A673 (cell line): ENCODE data around the gene KRTAP1-5. TPM values are rescaled to one million over a fixed set of nuclear protein-coding genes. Genes with fewer than 3 reads are reported as not detected.
A peak's percentile ranks its signal among the peaks of the same experiment; 100 is the strongest.

Source experiments
- BruUV-seq: library from RNA; stranded (reverse); fragments of 400-500 nt; replicated peaks from 2 replicates; lab custom pipeline; 2021; lab: Mats Ljungman, UMichigan
- CTCF ChIA-PET: fragments of 300-600 bp; sonication (Branson Sonifier 250); formaldehyde crosslinking; loops from one replicate; lab custom pipeline; 2022; ENCODE audit warnings: antibody characterized with exemption; lab: Charles Lee
- POLR2A ChIA-PET: fragments of 300-600 bp; sonication (Branson Sonifier 250); formaldehyde crosslinking; loops from one replicate; lab custom pipeline; 2022; ENCODE audit warnings: antibody characterized with exemption; ENCODE audit not compliant: low non-redundant PET; lab: Charles Lee
- DNase-seq: peaks from one replicate; pipeline ENCODE4 v3.0.0-alpha.2; 2015; ENCODE audit warnings: low spot score
- H3K27ac ChIP-seq: fragments of 200-600 bp; sonication (generic); 2 replicates; pipeline ENCODE4 v1.5.1; 2016; ENCODE audit warnings: mixed run types, low read depth, mild to moderate bottlenecking, mixed read lengths, antibody characterized with exemption, low read length; ENCODE audit not compliant: poor library complexity, severe bottlenecking
- H3K27me3 ChIP-seq: fragments of 200-600 bp; sonication (generic); replicated peaks from 2 replicates; pipeline ENCODE4 v1.6.1; 2017; ENCODE audit warnings: mixed run types, low read depth, mild to moderate bottlenecking, mixed read lengths, antibody characterized with exemption, low read length; ENCODE audit not compliant: insufficient read depth, poor library complexity
- H3K36me3 ChIP-seq: fragments of 200-600 bp; sonication (generic); 2 replicates; pipeline ENCODE4 v1.6.1; 2016; ENCODE audit warnings: mixed run types, mild to moderate bottlenecking, mixed read lengths, antibody characterized with exemption, low read length; ENCODE audit not compliant: insufficient read depth, poor library complexity, severe bottlenecking
- H3K4me1 ChIP-seq: fragments of 200-600 bp; sonication (generic); 2 replicates; pipeline ENCODE4 v1.6.1; 2017; ENCODE audit warnings: mixed run types, mild to moderate bottlenecking, mixed read lengths, antibody characterized with exemption, low read length; ENCODE audit not compliant: insufficient read depth, poor library complexity, severe bottlenecking
- H3K4me3 ChIP-seq: fragments of 200-600 bp; sonication (generic); 2 replicates; pipeline ENCODE4 v1.5.1; 2016; ENCODE audit warnings: low read depth, mixed run types, mild to moderate bottlenecking, mixed read lengths, low read length; ENCODE audit not compliant: poor library complexity, severe bottlenecking
- H3K9me3 ChIP-seq: fragments of 200-600 bp; sonication (generic); 2 replicates; pipeline ENCODE4 v1.6.1; 2016; ENCODE audit warnings: mixed run types, low read depth, mild to moderate bottlenecking, mixed read lengths, antibody characterized with exemption, low read length; ENCODE audit not compliant: poor library complexity, severe bottlenecking
- CTCF ChIP-seq: fragments of 300-800, 200-600 bp; sonication (generic); conservative IDR thresholded peaks from 2 replicates; pipeline ENCODE4 v1.5.1; 2017; ENCODE audit warnings: low read depth, mild to moderate bottlenecking, antibody characterized with exemption, low read length, moderate library complexity, mixed read lengths
- EZH2 ChIP-seq: fragments of 200-600 bp; sonication (generic); IDR thresholded peaks from 2 replicates; pipeline ENCODE4 v1.6.1; 2017; ENCODE audit warnings: borderline replicate concordance, low read depth, mild to moderate bottlenecking, mixed read lengths, antibody characterized with exemption, low read length; ENCODE audit not compliant: poor library complexity, severe bottlenecking
- intact Hi-C: fragments of 100-400 bp; cut with micrococcal nuclease; formaldehyde crosslinking; loops from one replicate; pipeline ENCODE4 v1.10.0; 2022; ENCODE audit not compliant: unreplicated experiment
- total RNA-seq: library from RNA; stranded (reverse); gene quantifications from 2 replicates; pipeline ENCODE4 v1.2.3, GENCODE V29; 2021

KRTAP1-5 gene
- total RNA-seq, 1 experiment from 2014 or later = not detected

GRCh38 chr17:40993084-40993483, 33.9 kb downstream of the KRTAP1-5 start:
- TF ChIP-seq CTCF (no peak), EZH2 (no peak)
- Histone ChIP-seq H3K36me3 (no peaks in the 10 kb centered on the region), H3K4me3 (no peak overlapping the region), H3K9me3 (no peaks in the 10 kb centered on the region), H3K4me1 (no peaks in the 10 kb centered on the region), H3K27ac (no peak overlapping the region), H3K27me3 (no peaks in the 10 kb centered on the region)
- DNase-seq = no peak
- ChIA-PET POLR2A (no interaction called here), CTCF (no interaction called here)
- BruUV-seq = no TSS peak
- intact Hi-C loops = no loop called here

- ChIA-PET POLR2A (no interaction called here), CTCF (no interaction called here)
- H3K4me3 ChIP-seq = no peak overlapping the region
- H3K36me3 ChIP-seq = no peaks in the 10 kb centered on the region
- BruUV-seq = no TSS peak
- H3K27me3 ChIP-seq = no peaks in the 10 kb centered on the region
- peaks cover 4% of the 10 kb centered on the region for H3K4me1 ChIP-seq
- TF ChIP-seq CTCF = no peak
- TF ChIP-seq EZH2 = no peak
- no peaks in the 10 kb centered on the region for H3K9me3 ChIP-seq
- intact Hi-C loops = no loop called here
- DNase-seq = no peak
- no peak overlapping the region for H3K27ac ChIP-seq
These were observed 34.3 kb downstream of the KRTAP1-5 start for GRCh38 chr17:40992666-40993065.

- BruUV-seq = no TSS peak
- Histone ChIP-seq H3K9me3 (no peaks in the 10 kb centered on the region), H3K27ac (no peak overlapping the region), H3K4me1 (peaks cover 7% of the 10 kb centered on the region), H3K27me3 (no peaks in the 10 kb centered on the region), H3K4me3 (no peak overlapping the region), H3K36me3 (no peaks in the 10 kb centered on the region)
- ChIA-PET CTCF (interaction anchor here (0.6 kb wide), 2 partner anchors 12 to 661 kb away, joined by 3 to 11 read pairs; no protein-coding TSS in a partner anchor), POLR2A (no interaction called here)
- peak; percentile 43 for DNase-seq
- intact Hi-C loops = no loop called here
- TF ChIP-seq EZH2 = no peak
- no peak for TF ChIP-seq CTCF
These were observed 40.1 kb downstream of the KRTAP1-5 start for GRCh38 chr17:40986920-40987319.
